Posterior vena cava (tissue), 2 donors: ENCODE measurements around the gene CYP19A1. TPM values are rescaled to one million over a fixed set of nuclear protein-coding genes. Genes with fewer than 3 reads are reported as not detected.

Experiments used
- DNase-seq: peaks from one replicate; pipeline ENCODE4 v3.0.0-alpha.2; 2020; ENCODE audit warnings: low spot score
- intact Hi-C, 2 donors: fragments of 100-400 bp; cut with DNase I; formaldehyde crosslinking; loops; one replicate each; pipeline versions ENCODE4 v1.14.1 to v1.14.2; 2022 to 2023
- total RNA-seq, 2 donors: library from RNA; stranded (reverse); fragmentation: NEBNext Ultra II Directional; extraction: Animal tissue kit (Norgen Biotek cat#: 25700); gene quantifications; one replicate each; pipeline ENCODE4 v1.2.1, GENCODE V29; 2021
- donor health status: DM: yes; HTN: yes; CAD: no.
- donor health status: DM: yes; HTN: yes; CAD: no.

CYP19A1 gene
- total RNA-seq, 2 donors from 2014 or later: 1.8 to 2.7 TPM

GRCh38 chr15:51366071-51366470 is 27.7 kb upstream of the CYP19A1 start:
- no peak for DNase-seq
- intact Hi-C loops: no loop called here

GRCh38 chr15:51365417-51365816 is 27.0 kb upstream of the CYP19A1 start:
- intact Hi-C loops: no loop called here
- no peak for DNase-seq

- intact Hi-C loops: no loop called here
- DNase-seq: no peak
These were observed 25.0 kb upstream of the CYP19A1 start for GRCh38 chr15:51363383-51363782.

GRCh38 chr15:51359981-51360380 is 21.6 kb upstream of the CYP19A1 start:
- no peak for DNase-seq
- intact Hi-C loops: no loop called here

- intact Hi-C loops: no loop called here
- DNase-seq: no peak
These were observed 18.6 kb upstream of the CYP19A1 start for GRCh38 chr15:51356983-51357382.

GRCh38 chr15:51356147-51356546 is 17.8 kb upstream of the CYP19A1 start:
- intact Hi-C loops: no loop called here
- no peak for DNase-seq

- DNase-seq: no peak
- intact Hi-C loops: no loop called here
These were observed 16.7 kb upstream of the CYP19A1 start for GRCh38 chr15:51355096-51355495.

- DNase-seq: no peak
- intact Hi-C loops: no loop called here
These were observed 15.6 kb upstream of the CYP19A1 start for GRCh38 chr15:51353976-51354375.

- intact Hi-C loops: no loop called here
- no peak for DNase-seq
These were observed 12.3 kb upstream of the CYP19A1 start for GRCh38 chr15:51350723-51351122.

- no peak for DNase-seq
- intact Hi-C loops: no loop called here
These were observed 10.9 kb upstream of the CYP19A1 start for GRCh38 chr15:51349156-51349844.

- no peak for DNase-seq
- intact Hi-C loops: no loop called here
These were observed 10.3 kb upstream of the CYP19A1 start for GRCh38 chr15:51348688-51349087.

- no peak for DNase-seq
- intact Hi-C loops: no loop called here
These were observed 7.7 kb upstream of the CYP19A1 start for GRCh38 chr15:51346136-51346535.

GRCh38 chr15:51343466-51343865 is 5.1 kb upstream of the CYP19A1 start:
- intact Hi-C loops: no loop called here
- DNase-seq: no peak

GRCh38 chr15:51342227-51342999 is 4.0 kb upstream of the CYP19A1 start:
- intact Hi-C loops: no loop called here
- DNase-seq: no peak

- DNase-seq: no peak
- intact Hi-C loops: no loop called here
These were observed 3.2 kb upstream of the CYP19A1 start, which contains the start of gene GLDN for GRCh38 chr15:51341366-51342226. Gene GLDN (plus strand): TSS chr15:51341655. CDS start chr15:51341685, 30 bp downstream.

GRCh38 chr15:51335538-51336410 is 2.6 kb downstream of the CYP19A1 start:
- intact Hi-C loops: no loop called here
- no peak for DNase-seq

GRCh38 chr15:51335087-51335486 is 3.3 kb downstream of the CYP19A1 start:
- intact Hi-C loops: no loop called here
- no peak for DNase-seq

GRCh38 chr15:51334011-51334451 is 4.4 kb downstream of the CYP19A1 start:
- no peak for DNase-seq
- intact Hi-C loops: no loop called here

- no peak for DNase-seq
These were observed 4.8 kb downstream of the CYP19A1 start for GRCh38 chr15:51333571-51333970.

More at GRCh38 chr15:51333571-51333970, 4.8 kb downstream of the CYP19A1 start:
- intact Hi-C loops: no loop called here
